IMR-90 (cell line): ENCODE data around the gene ADAM33. TPM values are rescaled to one million over a fixed set of nuclear protein-coding genes. Genes with fewer than 3 reads are reported as not detected.

Experiments used
- ATAC-seq: fragments of 200-7000 bp; cut with Tn5 transposase; 2 replicates; pipeline ENCODE4 v1.9.1; 2020; ENCODE audit warnings: low read depth, mild to moderate bottlenecking, moderate library complexity
- BruUV-seq: library from RNA; stranded (reverse); fragments of 400-500 nt; replicated peaks from 2 replicates; lab custom pipeline; 2021; lab: Mats Ljungman, UMichigan
- CTCF ChIA-PET: fragments of 300-600 bp; formaldehyde crosslinking; extraction: SDS; loops from one replicate; lab custom pipeline; 2021; ENCODE audit warnings: antibody characterized with exemption; lab: Yijun Ruan, JAX
- POLR2A ChIA-PET: fragments of 300-600 bp; sonication (Branson Sonifier 250); formaldehyde crosslinking; loops from one replicate; lab custom pipeline; 2022; ENCODE audit warnings: antibody characterized with exemption; ENCODE audit not compliant: unreplicated experiment; lab: Charles Lee
- DNase-seq: peaks from one replicate; pipeline ENCODE4 v3.0.0; 2013
- H2AFZ ChIP-seq: replicated peaks from 2 replicates; pipeline ENCODE3; 2013; ENCODE audit warnings: low read length, mild to moderate bottlenecking; ENCODE audit not compliant: poor library complexity
- H2AK5ac ChIP-seq: 2 replicates; pipeline ENCODE4 v1.6.1; 2013; ENCODE audit warnings: low read depth, low read length, inconsistent platforms
- H2AK9ac ChIP-seq: replicated peaks from 2 replicates; pipeline ENCODE3; 2013; ENCODE audit warnings: mild to moderate bottlenecking, low read depth, low read length, moderate library complexity; ENCODE audit not compliant: poor library complexity
- H2BK120ac ChIP-seq: 2 replicates; pipeline ENCODE4 v1.6.1; 2013; ENCODE audit warnings: low read depth, low read length, inconsistent platforms
- H2BK15ac ChIP-seq: 3 replicates; pipeline ENCODE4 v1.6.1; 2013; ENCODE audit warnings: low read depth, low read length, inconsistent platforms
- H2BK20ac ChIP-seq: 2 replicates; pipeline ENCODE4 v1.6.1; 2013; ENCODE audit warnings: low read depth, mild to moderate bottlenecking, inconsistent platforms, low read length, moderate library complexity
- H2BK5ac ChIP-seq: 2 replicates; pipeline ENCODE4 v1.6.1; 2013; ENCODE audit warnings: mild to moderate bottlenecking, low read depth, low read length, inconsistent platforms; ENCODE audit not compliant: poor library complexity, severe bottlenecking
- H3K14ac ChIP-seq: replicated peaks from 2 replicates; pipeline ENCODE4 v1.6.1; 2013; ENCODE audit warnings: low read depth, low read length, inconsistent platforms
- H3K18ac ChIP-seq: 2 replicates; pipeline ENCODE4 v1.6.1; 2013; ENCODE audit warnings: low read depth, low read length, control low read depth
- H3K23ac ChIP-seq: 2 replicates; pipeline ENCODE4 v1.6.1; 2013; ENCODE audit warnings: low read depth, low read length, inconsistent platforms
- H3K27ac ChIP-seq: 2 replicates; pipeline ENCODE4 v1.5.1; 2013; ENCODE audit warnings: mild to moderate bottlenecking, control low read depth, low read length; ENCODE audit not compliant: insufficient read depth
- H3K27me3 ChIP-seq: 2 replicates; pipeline ENCODE4 v1.6.1; 2013; ENCODE audit warnings: low read length; ENCODE audit not compliant: control insufficient read depth, insufficient read depth
- H3K36me3 ChIP-seq: 2 replicates; pipeline ENCODE4 v1.6.1; 2013; ENCODE audit warnings: low read length, mixed read lengths; ENCODE audit not compliant: control insufficient read depth, insufficient read depth
- H3K4ac ChIP-seq: 2 replicates; pipeline ENCODE4 v1.6.1; 2013; ENCODE audit warnings: low read depth, low read length, inconsistent platforms
- H3K4me1 ChIP-seq: 2 replicates; pipeline ENCODE4 v1.6.1; 2013; ENCODE audit warnings: low read length, mixed read lengths; ENCODE audit not compliant: control insufficient read depth, insufficient read depth
- H3K4me2 ChIP-seq: 2 replicates; pipeline ENCODE4 v1.6.1; 2013; ENCODE audit warnings: low read depth, mild to moderate bottlenecking, control low read depth, low read length, moderate library complexity
- H3K4me3 ChIP-seq: 2 replicates; pipeline ENCODE4 v1.5.1; 2013; ENCODE audit warnings: low read depth, mild to moderate bottlenecking, control low read depth, low read length, moderate library complexity; ENCODE audit not compliant: insufficient read depth
- H3K56ac ChIP-seq: 2 replicates; pipeline ENCODE4 v1.6.1; 2013; ENCODE audit warnings: low read length, inconsistent platforms; ENCODE audit not compliant: insufficient read depth; ENCODE audit errors: extremely low read depth
- H3K79me1 ChIP-seq, 2 experiments: 2 replicates each; pipeline ENCODE4 v1.6.1; 2013; ENCODE audit warnings: low read length in 2 of 2, inconsistent platforms in 1 of 2, low read depth in 1 of 2
- H3K9ac ChIP-seq: 2 replicates; pipeline ENCODE4 v1.6.1; 2013; ENCODE audit warnings: low read depth, low read length, control low read depth
- H3K9me1 ChIP-seq: 2 replicates; pipeline ENCODE4 v1.6.1; 2013; ENCODE audit warnings: low read length, inconsistent platforms; ENCODE audit not compliant: insufficient read depth
- H3K9me3 ChIP-seq: 2 replicates; pipeline ENCODE4 v1.6.1; 2013; ENCODE audit warnings: low read length; ENCODE audit not compliant: control insufficient read depth, insufficient read depth
- H4K20me1 ChIP-seq: 2 replicates; pipeline ENCODE4 v1.6.1; 2013; ENCODE audit warnings: low read length, inconsistent platforms; ENCODE audit not compliant: insufficient read depth
- H4K5ac ChIP-seq: 2 replicates; pipeline ENCODE4 v1.6.1; 2013; ENCODE audit warnings: mild to moderate bottlenecking, low read depth, low read length, control low read depth
- H4K8ac ChIP-seq, 2 experiments: 2 replicates each; pipeline ENCODE4 v1.6.1; 2013; ENCODE audit warnings: low read depth in 2 of 2, low read length in 2 of 2, control low read depth in 1 of 2, inconsistent platforms in 1 of 2
- H4K91ac ChIP-seq: 2 replicates; pipeline ENCODE4 v1.6.1; 2013; ENCODE audit warnings: low read depth, low read length, inconsistent platforms; ENCODE audit not compliant: insufficient read depth
- SMC3 ChIP-seq: fragments of 150-350 bp; IDR thresholded peaks from 2 replicates; pipeline ENCODE4 v1.6.1; 2016; ENCODE audit warnings: low read depth, mild to moderate bottlenecking, antibody characterized with exemption, low read length, moderate library complexity
- WGBS, 2 experiments: methylation state at CpG; one replicate each; pipeline versions ENCODE4 v1.1.5 to v1.1.7; 2013; ENCODE audit warnings: missing lambda C conversion rate in 2 of 2; ENCODE audit not compliant: insufficient read length in 1 of 2; ENCODE audit errors: extremely low coverage in 2 of 2; 5-methylcytosine and 5-hydroxymethylcytosine counted together
- dilution Hi-C: fragments of 300-500 bp; cut with HindIII; formaldehyde crosslinking; loops from one replicate; pipeline ENCODE4 v1.14.3; 2018; ENCODE audit warnings: low sequenced_read_pairs; ENCODE audit not compliant: unreplicated experiment
- in situ Hi-C: fragments of 300-500 bp; cut with MboI; formaldehyde crosslinking; loops from 3 replicates; pipeline ENCODE4 v1.14.3; 2019; ENCODE audit warnings: low sequenced_read_pairs, inconsistent platforms, mixed read lengths
- intact Hi-C: fragments of 100-400 bp; cut with micrococcal nuclease; formaldehyde crosslinking; loops from 2 replicates; pipeline ENCODE4 v1.10.0; 2022
- polyA plus RNA-seq, 3 experiments: library from polyadenylated mRNA; depleted of rRNA; stranded (reverse); fragments of >200 nt; gene quantifications; 2 replicates each; pipeline ENCODE4 v1.2.3, GENCODE V29; 2012; ENCODE audit warnings: low replicate concordance in 1 of 3
- total RNA-seq: library from RNA; depleted of rRNA; stranded (reverse); fragments of >200 nt; gene quantifications from 2 replicates; pipeline ENCODE4 v1.2.3, GENCODE V29; 2012

Gene ADAM33
- total and polyA plus RNA-seq, 2 of the 4 experiments (the other 2 are of a cell fraction): 0.18 to 1.7 TPM

DNA sequence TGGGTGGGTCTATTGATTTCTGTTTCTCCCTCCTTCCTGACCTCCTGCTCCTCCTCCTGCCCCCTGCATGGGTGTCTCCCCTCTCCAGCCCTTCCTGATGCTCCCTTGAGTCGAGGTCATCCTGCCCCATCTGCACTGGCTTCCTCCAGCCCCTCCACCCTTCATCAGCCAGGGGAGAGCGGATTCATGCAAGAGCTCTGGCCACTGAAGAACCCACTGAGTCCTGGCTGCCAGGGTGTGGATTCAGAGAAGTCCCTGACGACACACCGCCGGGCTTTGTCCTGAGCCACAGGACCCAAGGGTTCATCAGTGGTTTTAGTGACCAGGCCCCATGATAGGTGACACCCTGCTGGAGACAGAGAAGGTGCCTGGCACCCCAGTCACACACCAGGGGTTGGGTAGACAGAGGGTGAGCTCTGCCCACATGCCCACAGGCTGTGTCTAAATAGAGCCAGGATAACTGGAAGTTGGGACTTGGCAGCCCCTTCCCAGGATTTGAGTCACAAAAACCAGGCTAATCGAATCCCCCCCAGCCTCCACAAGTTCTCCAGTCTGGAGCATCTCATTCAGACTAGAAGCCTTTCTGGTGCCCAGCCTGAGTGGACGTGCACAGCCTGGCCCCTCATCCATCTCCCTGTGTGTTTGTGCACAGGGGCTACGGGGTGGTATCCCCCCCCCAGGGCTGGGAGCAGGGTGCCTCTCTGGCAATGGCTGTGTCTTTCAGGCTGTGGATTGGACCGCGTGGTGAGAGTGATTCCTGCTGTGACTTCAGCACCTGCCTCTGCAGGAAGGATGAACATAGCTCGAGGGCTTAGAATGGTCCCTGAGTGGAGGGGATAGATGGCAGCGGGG is 19.8 kb downstream of the ADAM33 start:
- intact Hi-C loops (no loop called here), in situ Hi-C loops (no loop called here), dilution Hi-C loops (no loop called here)
- H3K36me3 ChIP-seq: no peaks in the 10 kb centered on the region
- H3K4me1 ChIP-seq: no peaks in the 10 kb centered on the region
- no peak overlapping the region for H3K9ac ChIP-seq
- CTCF ChIA-PET: no interaction called here
- no peak overlapping the region for H3K18ac ChIP-seq
- H3K9me3 ChIP-seq: no peaks in the 10 kb centered on the region
- POLR2A ChIA-PET: no interaction called here
- H4K91ac ChIP-seq: no peak overlapping the region
- no TSS peak for BruUV-seq
- no peak overlapping the region for H2BK5ac ChIP-seq
- H3K4ac ChIP-seq: no peak overlapping the region
- no peak overlapping the region for H2BK20ac ChIP-seq
- no peak for TF ChIP-seq SMC3
- no peak overlapping the region for H2AFZ ChIP-seq
- no peak overlapping the region for H3K56ac ChIP-seq
- no peak overlapping the region for H2AK9ac ChIP-seq
- 52% methylated on average over 2 of the region's 12 CpGs; no CpG with 5 or more reads in 1 of the 2 experiments for WGBS, 2 experiments
- no peaks in the 10 kb centered on the region for H3K9me1 ChIP-seq
- DNase-seq (no peak), ATAC-seq (no peak)
- H3K14ac ChIP-seq: no peak overlapping the region
- no peak overlapping the region for H3K4me2 ChIP-seq
- H3K79me1 ChIP-seq: no peaks in the 10 kb centered on the region
- no peak overlapping the region for H3K23ac ChIP-seq
- H4K20me1 ChIP-seq: 0 out of 2 replicates have a peak, but pooled peaks cover 3% of the 10 kb centered on the region
- no peak overlapping the region for H3K4me3 ChIP-seq
- no peak overlapping the region for H4K5ac ChIP-seq
- no peak overlapping the region for H2BK120ac ChIP-seq
- no peak overlapping the region for H4K8ac ChIP-seq
- peaks cover 60% of the 10 kb centered on the region for H3K27me3 ChIP-seq
- H2BK15ac ChIP-seq: no peak overlapping the region
- no peak overlapping the region for H2AK5ac ChIP-seq
- no peak overlapping the region for H3K27ac ChIP-seq
